Mesothelial cell of epicardium (in vitro differentiated cells): ENCODE results near the gene GGA3. TPM values are rescaled to one million over a fixed set of nuclear protein-coding genes. Genes with fewer than 3 reads are reported as not detected.
"Not testable (repeated sequence)": the region's sequence is repeated elsewhere in the genome, so short reads cannot be mapped to it uniquely, and the experiment has no call there.

ENCODE experiments used
- DNase-seq, 2 experiments: peaks; one replicate each; pipeline ENCODE4 v3.0.0; 2021; ENCODE audit warnings: low spot score in 2 of 2; ENCODE audit not compliant: unreplicated experiment in 2 of 2
- H3K27ac Mint-ChIP-seq: 2 replicates; pipeline ENCODE4 v1.8.0; 2021; ENCODE audit warnings: mixed read lengths
- H3K27me3 Mint-ChIP-seq: 2 replicates; pipeline ENCODE4 v1.8.0; 2021; ENCODE audit warnings: low read depth, mixed read lengths
- H3K36me3 Mint-ChIP-seq: 2 replicates; pipeline ENCODE4 v1.8.0; 2021; ENCODE audit warnings: mixed read lengths
- H3K4me1 Mint-ChIP-seq: 2 replicates; pipeline ENCODE4 v1.8.0; 2021; ENCODE audit warnings: mixed read lengths
- H3K4me3 Mint-ChIP-seq: 2 replicates; pipeline ENCODE4 v1.8.0; 2021; ENCODE audit warnings: mild to moderate bottlenecking, moderate library complexity, mixed read lengths
- H3K9me3 Mint-ChIP-seq: 2 replicates; pipeline ENCODE4 v1.8.0; 2021; ENCODE audit warnings: mixed read lengths
- CTCF ChIP-seq: fragments of 200-600 bp; sonication (generic); IDR thresholded peaks from one replicate; pipeline ENCODE4 v1.5.0; 2021; ENCODE audit warnings: antibody characterized with exemption; ENCODE audit not compliant: unreplicated experiment
- total RNA-seq: library from RNA; stranded (reverse); gene quantifications from 3 replicates; pipeline ENCODE4 v1.2.1, GENCODE V29; 2021

The GGA3 gene
- total RNA-seq, 1 donor from 2014 or later: 61.2 TPM

GRCh38 chr17:75288770-75289114, 27.3 kb upstream of the GGA3 start:
- Mint-ChIP-seq H3K36me3 (no peaks in the 10 kb centered on the region), H3K4me1 (peaks cover 10% of the 10 kb centered on the region), H3K9me3 (no peaks in the 10 kb centered on the region), H3K4me3 (peak overlapping the region; percentile 99), H3K27me3 (no peaks in the 10 kb centered on the region), H3K27ac (peak overlapping the region; percentile 96)
- no peak for DNase-seq
- no peak for TF ChIP-seq CTCF

DNA sequence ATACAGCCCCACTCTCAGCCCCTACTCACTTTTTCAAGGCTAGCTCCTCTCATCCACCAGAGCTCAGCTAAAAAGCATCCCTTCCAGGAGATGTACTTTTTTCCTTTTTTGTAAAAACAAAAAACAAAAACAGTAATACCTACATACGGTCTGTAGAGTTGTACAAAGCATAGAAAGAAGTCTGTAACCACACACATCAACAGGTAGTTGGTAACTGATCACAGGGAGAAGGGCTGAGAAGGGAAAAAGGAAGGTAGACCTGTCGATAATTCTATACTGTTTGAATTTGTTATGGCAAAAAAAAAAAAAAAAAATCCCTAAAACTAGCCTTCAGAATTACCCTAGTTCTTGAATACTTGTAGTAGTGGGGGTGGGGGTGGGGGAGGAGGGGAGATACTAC, 27.0 kb upstream of the GGA3 start:
- TF ChIP-seq CTCF: no peak
- H3K27me3 Mint-ChIP-seq: no peaks in the 10 kb centered on the region
- peak overlapping the region; percentile 99 for H3K4me3 Mint-ChIP-seq
- peaks cover 10% of the 10 kb centered on the region for H3K4me1 Mint-ChIP-seq
- H3K36me3 Mint-ChIP-seq: peaks cover 2% of the 10 kb centered on the region
- H3K9me3 Mint-ChIP-seq: no peaks in the 10 kb centered on the region
- H3K27ac Mint-ChIP-seq: no peak overlapping the region
- no peak for DNase-seq

DNA sequence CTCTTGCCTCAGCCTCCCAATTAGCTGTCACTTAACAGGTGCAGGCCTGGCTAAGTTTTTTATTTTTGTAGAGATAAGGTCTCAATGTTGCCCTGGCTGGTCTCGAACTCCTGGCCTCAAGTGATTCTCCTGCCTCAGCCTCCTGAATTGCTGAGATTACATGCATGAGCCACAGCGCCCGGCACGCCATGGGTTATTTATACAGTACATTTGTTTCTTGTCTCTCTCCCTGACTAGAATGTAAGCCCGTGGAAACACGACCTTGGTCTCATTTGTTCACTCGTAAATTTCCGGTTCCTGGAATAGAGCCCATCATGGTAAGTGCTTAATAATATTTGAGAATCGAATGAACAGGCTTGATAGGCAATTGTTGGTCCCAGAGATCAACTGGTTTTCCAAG, 25.8 kb upstream of the GGA3 start:
- H3K4me3 Mint-ChIP-seq: peak overlapping the region; percentile 15

DNA sequence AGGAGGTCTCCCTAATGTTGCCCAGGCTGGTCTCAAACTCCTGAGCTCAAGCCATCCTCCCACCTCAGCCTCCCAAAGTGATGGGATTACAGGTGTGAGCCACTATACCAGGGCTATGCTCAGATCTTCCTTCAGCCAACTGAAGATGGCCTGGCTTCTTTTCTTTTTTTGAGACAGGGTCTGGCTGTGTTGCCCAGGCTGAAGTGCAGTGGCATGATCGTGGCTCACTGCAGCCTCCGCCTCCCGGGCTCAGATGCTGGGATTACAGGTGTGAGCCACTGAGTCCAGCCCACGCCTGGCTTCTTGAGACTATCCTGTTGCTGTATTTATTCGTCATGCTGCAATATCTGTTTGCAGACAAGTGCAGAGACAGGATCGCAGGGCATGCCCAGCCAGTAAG, 23.7 kb upstream of the GGA3 start:
- Mint-ChIP-seq H3K4me1 (peaks cover 9% of the 10 kb centered on the region), H3K9me3 (no peaks in the 10 kb centered on the region), H3K4me3 (no peak overlapping the region), H3K27ac (no peak overlapping the region), H3K36me3 (peaks cover 7% of the 10 kb centered on the region), H3K27me3 (no peaks in the 10 kb centered on the region)
- no peak for TF ChIP-seq CTCF
- no peak for DNase-seq

More for the DNA sequence above, 25.8 kb upstream of the GGA3 start:
- TF ChIP-seq CTCF: no peak
- Mint-ChIP-seq H3K4me1 (peaks cover 10% of the 10 kb centered on the region), H3K9me3 (no peaks in the 10 kb centered on the region), H3K36me3 (peaks cover 4% of the 10 kb centered on the region), H3K27me3 (no peaks in the 10 kb centered on the region), H3K27ac (no peak overlapping the region)
- no peak for DNase-seq

- H3K27ac Mint-ChIP-seq, H3K4me1 Mint-ChIP-seq, H3K9me3 Mint-ChIP-seq, DNase-seq, H3K4me3 Mint-ChIP-seq, H3K27me3 Mint-ChIP-seq, H3K36me3 Mint-ChIP-seq: not testable (repeated sequence)
These were observed 18.8 kb upstream of the GGA3 start for GRCh38 chr17:75280189-75280588.

DNA sequence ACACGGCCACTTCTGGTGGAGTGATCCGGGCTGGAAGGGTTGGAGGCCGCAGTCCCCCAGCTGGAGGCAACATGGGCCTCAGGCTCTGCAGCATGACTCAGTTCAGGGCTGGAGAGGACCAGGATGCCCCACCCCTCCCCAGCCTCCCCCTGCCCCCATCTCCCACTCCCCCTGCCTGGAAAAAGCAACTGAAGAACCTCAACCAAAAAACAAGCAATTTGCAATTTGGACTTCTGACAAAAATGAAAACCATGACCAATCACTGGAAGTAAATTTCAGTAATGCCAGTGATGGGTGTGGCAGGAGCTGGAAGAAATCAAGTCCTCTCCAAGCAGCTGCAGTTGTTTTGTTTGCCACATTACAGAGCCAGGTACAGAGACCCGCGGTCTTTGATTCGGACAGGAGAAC, 16.3 kb upstream of the GGA3 start:
- DNase-seq: no peak
- peak overlapping the region; percentile 87 for H3K27ac Mint-ChIP-seq
- H3K4me3 Mint-ChIP-seq: no peak overlapping the region
- H3K36me3 Mint-ChIP-seq: peaks cover 3% of the 10 kb centered on the region
- H3K4me1 Mint-ChIP-seq: peaks cover 4% of the 10 kb centered on the region
- no peak for TF ChIP-seq CTCF
- H3K27me3 Mint-ChIP-seq: no peaks in the 10 kb centered on the region
- no peaks in the 10 kb centered on the region for H3K9me3 Mint-ChIP-seq
